C4-2B (cell line): Measurements from ENCODE around the gene KCNJ15.

ENCODE experiments used
- H3K27ac ChIP-seq: fragments of 450-650 bp; 2 replicates; pipeline ENCODE4 v1.5.1; 2017
- ZFX ChIP-seq: fragments of 450-650 bp; IDR thresholded peaks from 2 replicates; pipeline ENCODE4 v1.6.1; 2017
- TF ChIP-seq, protein P1 (sequence below): fragments of 450-650 bp; conservative IDR thresholded peaks from 2 replicates; pipeline ENCODE4 v1.5.1; 2017; ENCODE audit warnings: mild to moderate bottlenecking

The KCNJ15 gene

DNA sequence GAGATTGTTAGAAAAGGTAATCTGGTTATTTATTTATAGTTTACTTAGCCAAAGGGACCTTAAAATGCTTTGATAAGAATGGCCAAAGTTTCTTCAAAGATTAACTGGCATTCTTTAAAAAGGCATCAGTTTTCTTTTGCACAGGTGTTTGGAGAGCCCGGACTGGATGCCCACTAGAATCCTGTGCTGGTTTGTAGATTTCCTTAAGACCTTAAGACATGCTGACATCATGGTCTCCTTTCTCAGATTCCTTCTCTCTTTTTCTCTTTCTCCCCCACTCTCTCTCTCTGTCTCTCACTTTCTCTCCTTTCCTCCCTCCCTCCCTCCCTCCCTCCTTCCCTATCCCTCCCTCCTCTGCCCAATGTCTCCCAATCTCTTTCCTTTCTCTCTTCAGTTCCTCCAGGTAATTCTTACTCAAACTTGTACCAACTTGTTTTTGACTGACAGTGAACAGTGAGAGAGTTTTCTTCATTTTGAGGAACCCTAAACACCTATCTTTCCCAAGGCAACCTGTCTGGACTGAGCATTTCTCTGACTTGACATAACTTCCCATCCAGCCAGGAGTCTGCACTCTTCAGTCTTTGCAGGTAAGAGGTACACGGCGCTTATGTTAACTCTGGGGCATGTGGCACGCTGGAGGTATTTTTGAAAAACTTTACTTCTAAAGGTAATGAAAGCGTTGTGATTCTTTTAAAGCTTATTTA lies at the start of gene KCNJ15:
KCNJ15 (plus strand) TSS at position 393 of the 704 bp plus-strand sequence. CDS start 42,271 bp downstream, outside the sequence.
- no peak for TF ChIP-seq ZFX
- TF ChIP-seq, protein P1, sequence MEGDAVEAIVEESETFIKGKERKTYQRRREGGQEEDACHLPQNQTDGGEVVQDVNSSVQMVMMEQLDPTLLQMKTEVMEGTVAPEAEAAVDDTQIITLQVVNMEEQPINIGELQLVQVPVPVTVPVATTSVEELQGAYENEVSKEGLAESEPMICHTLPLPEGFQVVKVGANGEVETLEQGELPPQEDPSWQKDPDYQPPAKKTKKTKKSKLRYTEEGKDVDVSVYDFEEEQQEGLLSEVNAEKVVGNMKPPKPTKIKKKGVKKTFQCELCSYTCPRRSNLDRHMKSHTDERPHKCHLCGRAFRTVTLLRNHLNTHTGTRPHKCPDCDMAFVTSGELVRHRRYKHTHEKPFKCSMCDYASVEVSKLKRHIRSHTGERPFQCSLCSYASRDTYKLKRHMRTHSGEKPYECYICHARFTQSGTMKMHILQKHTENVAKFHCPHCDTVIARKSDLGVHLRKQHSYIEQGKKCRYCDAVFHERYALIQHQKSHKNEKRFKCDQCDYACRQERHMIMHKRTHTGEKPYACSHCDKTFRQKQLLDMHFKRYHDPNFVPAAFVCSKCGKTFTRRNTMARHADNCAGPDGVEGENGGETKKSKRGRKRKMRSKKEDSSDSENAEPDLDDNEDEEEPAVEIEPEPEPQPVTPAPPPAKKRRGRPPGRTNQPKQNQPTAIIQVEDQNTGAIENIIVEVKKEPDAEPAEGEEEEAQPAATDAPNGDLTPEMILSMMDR, result no peak
- H3K27ac ChIP-seq, result no peak within 1 kb of the TSS

DNA sequence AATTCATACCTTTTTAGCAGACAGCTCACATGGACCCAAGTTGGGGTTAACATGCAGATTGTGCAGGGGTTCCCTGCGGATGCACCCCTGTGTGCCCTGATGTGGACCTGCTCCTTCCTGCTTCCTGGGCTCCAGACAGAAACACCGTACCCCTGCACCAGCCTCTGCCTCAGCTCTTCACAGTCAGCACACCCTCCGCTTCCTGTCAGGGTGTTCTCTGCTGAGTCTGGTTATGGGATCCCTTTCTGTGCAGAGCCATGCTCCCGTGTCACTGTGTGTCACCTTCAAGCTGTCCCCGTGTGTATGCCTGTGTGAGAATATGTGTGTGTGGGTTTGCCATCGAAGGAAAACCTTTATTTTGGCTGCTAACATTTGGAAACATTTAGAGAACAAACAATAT lies 48.7 kb upstream of the KCNJ15 start:
- TF ChIP-seq ZFX, result no peak
- no peak overlapping the region for H3K27ac ChIP-seq

DNA sequence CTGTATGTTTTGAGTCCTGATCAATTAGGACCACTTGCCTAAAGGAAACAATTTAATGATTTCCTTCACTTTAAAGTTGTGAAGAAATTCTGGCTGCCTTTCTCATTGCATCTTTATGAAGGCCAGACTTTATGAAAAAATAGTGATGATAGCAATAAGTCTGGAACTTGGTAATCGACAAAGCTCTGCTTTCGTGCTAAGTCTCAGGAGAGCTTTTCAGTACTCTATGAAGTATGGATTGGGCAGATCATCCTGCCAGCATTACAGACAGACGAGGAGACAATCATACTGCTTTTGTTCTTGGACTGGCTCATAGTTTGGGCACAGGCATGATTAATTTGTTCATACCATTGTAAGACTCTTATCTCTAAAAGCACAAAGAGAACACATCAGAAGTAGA lies 45.5 kb upstream of the KCNJ15 start:
- no peak overlapping the region for H3K27ac ChIP-seq
- no peak for TF ChIP-seq ZFX
- TF ChIP-seq, protein P1, result no peak

DNA sequence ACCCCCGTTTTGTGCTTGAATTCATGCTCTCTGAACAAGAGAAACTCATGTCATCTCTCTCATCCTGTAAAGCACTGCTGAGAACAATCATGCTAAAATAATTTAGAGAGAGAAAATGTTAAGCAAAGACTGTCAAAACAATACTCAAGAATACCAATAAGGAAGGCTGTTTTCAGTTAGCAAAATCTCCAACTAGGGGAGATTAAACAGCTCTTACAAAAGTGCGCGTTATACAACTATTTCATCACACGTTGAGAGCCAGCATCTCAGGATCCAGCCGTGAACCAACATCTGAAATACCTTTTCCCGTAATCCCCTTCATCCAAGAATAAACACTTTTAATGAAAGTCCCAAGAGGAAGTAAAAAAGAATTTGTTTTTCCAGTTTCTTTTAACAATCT lies 44.1 kb upstream of the KCNJ15 start:
- H3K27ac ChIP-seq, result no peak overlapping the region
- no peak for TF ChIP-seq ZFX
- TF ChIP-seq, protein P1, result no peak

DNA sequence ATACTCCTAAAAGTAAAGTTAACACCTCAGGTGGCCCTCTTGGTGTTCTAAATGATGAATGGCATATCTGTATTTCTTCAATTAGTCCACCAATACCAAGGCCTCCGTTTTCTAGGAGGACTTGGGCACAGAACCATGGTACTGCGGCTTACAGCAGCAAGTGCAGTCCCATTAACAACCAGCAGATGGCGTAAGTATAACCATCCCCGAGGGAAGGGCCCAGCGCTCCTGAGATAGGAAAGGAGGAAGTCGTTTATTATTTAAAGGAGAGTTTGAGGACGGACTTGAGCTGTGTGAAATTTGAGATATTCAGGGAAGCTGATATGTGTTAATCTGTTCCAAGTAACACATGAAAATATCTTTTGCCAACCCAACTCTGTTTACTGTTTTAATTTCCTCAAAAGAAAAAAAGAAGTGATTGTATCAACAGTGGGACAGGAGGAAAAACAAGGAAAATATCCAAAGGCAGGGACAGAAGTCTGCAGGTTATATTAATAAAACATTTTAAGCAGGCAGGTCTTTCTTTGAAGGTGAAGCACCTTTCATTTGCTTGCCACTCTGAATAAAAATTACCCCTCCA lies 37.7 kb upstream of the KCNJ15 start:
- TF ChIP-seq, protein P1, result peak; percentile 91
- TF ChIP-seq ZFX, result no peak
- H3K27ac ChIP-seq, result no peak overlapping the region; the same call in 1 of the 2 replicates

DNA sequence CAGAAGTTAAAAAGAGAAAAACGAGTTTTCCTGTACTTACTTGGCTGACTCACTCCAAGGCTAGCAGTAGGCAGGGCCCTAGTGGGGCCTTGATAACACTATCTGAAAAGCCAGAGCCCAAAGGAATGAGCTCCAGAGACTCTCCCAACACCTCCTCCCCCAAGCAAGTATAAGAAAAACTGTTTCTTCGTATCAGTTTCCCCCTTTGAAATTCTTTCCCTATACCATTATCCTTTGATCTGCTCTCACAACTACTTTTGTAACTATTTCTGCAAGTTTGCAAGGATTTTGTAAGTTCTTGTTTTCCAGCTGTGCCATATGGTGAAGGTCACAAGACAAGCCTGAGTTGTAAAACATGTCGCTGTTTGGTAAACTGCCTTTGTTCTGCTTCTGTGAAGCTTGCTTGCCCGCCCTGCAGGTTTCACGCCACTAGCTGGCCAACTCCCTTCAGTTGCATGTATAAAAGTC lies 36.5 kb upstream of the KCNJ15 start:
- TF ChIP-seq, protein P1, result no peak
- TF ChIP-seq ZFX, result no peak
- H3K27ac ChIP-seq, result no peak overlapping the region; the same call in 1 of the 2 replicates

DNA sequence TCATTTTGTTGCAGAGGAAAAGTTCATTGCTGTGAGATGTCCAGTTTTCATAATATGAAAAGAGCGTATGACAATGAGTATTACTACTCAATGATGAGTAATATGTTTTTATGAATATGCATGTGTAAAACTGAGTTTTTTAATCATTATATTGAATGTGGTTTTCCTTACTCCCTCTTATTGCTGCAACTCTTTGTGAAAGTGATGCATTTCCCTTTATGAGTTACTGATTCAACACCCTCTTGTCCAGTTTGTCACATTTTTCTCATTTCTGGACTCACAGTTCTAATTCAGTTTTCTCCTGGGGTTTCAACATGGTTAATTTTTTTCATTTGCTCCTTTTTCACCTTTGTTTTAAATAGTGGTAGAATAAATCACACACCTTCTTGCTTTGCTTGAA lies 35.2 kb upstream of the KCNJ15 start:
- no peak overlapping the region for H3K27ac ChIP-seq
- TF ChIP-seq, protein P1, result no peak
- TF ChIP-seq ZFX, result no peak
